Measurements from ENCODE around the gene MFRP.

- TF ChIP-seq REST (IDR thresholded peaks at IDR 0.05; ENCODE audit: borderline replicate concordance) (peak; percentile 49; the same call in 1 of the 2 replicates), REST (CRISPR knock-in tag; IDR thresholded peaks at IDR 0.05; ENCODE audit: low read depth) (0 out of 2 replicates have a peak, but pooled peaks have one; percentile 50), ZNF143 (CRISPR knock-in tag; IDR thresholded peaks at IDR 0.05) (no peak), DIDO1 (tag; IDR thresholded peaks at IDR 0.05; ENCODE audit: low read depth) (no peak), YY1 (IDR thresholded peaks at IDR 0.05; ENCODE audit: borderline replicate concordance in 1 of 3, control insufficient read depth in 1 of 3, extremely low read depth in 1 of 3, insufficient read depth in 3 of 3, insufficient read length in 1 of 3, insufficient replicate concordance in 2 of 3, low read depth in 1 of 3, low read length in 2 of 3) (peak in 2 of 3 experiments; percentile 37 to 41)
- TF ChIP-seq, protein P1, sequence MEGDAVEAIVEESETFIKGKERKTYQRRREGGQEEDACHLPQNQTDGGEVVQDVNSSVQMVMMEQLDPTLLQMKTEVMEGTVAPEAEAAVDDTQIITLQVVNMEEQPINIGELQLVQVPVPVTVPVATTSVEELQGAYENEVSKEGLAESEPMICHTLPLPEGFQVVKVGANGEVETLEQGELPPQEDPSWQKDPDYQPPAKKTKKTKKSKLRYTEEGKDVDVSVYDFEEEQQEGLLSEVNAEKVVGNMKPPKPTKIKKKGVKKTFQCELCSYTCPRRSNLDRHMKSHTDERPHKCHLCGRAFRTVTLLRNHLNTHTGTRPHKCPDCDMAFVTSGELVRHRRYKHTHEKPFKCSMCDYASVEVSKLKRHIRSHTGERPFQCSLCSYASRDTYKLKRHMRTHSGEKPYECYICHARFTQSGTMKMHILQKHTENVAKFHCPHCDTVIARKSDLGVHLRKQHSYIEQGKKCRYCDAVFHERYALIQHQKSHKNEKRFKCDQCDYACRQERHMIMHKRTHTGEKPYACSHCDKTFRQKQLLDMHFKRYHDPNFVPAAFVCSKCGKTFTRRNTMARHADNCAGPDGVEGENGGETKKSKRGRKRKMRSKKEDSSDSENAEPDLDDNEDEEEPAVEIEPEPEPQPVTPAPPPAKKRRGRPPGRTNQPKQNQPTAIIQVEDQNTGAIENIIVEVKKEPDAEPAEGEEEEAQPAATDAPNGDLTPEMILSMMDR (IDR thresholded peaks at IDR 0.05 in 2 of 3, conservative IDR thresholded peaks at IDR 0.05 in 1 of 3; ENCODE audit: insufficient read depth in 2 of 3, low read depth in 1 of 3, low read length in 3 of 3): peak; percentile 87 to 90 (median 87)
Measured at GRCh38 chr11:119339589-119340334, 6.7 kb downstream of the MFRP start.

Measured in K562 (cell line).